ENCODE data around the gene PRCP.

The PRCP gene

GRCh38 chr11:82831364-82831763 lies 68.9 kb downstream of the PRCP start:
- DNase-seq (ENCODE audit: low spot score) = no peak

GRCh38 chr11:82830746-82831145 lies 69.5 kb downstream of the PRCP start:
- DNase-seq (ENCODE audit: low spot score) = no peak

- DNase-seq (ENCODE audit: low spot score) = no peak
Observed at GRCh38 chr11:82829101-82829500, 71.1 kb downstream of the PRCP start.

GRCh38 chr11:82828472-82828871 lies 71.8 kb downstream of the PRCP start:
- DNase-seq (ENCODE audit: low spot score) = no peak

- no peak for DNase-seq (ENCODE audit: low spot score)
Observed at GRCh38 chr11:82826526-82826925, 73.7 kb downstream of the PRCP start.

GRCh38 chr11:82823647-82824619 lies 76.3 kb downstream of the PRCP start:
- no peak for DNase-seq (ENCODE audit: low spot score)

GRCh38 chr11:82818409-82819043 lies 81.7 kb downstream of the PRCP start:
- no peak for DNase-seq (ENCODE audit: low spot score)

GRCh38 chr11:82815406-82815805 lies 84.8 kb downstream of the PRCP start:
- no peak for DNase-seq (ENCODE audit: low spot score)

GRCh38 chr11:82814379-82814778 lies 85.9 kb downstream of the PRCP start:
- no peak for DNase-seq (ENCODE audit: low spot score)

GRCh38 chr11:82811369-82811768 lies 88.9 kb downstream of the PRCP start:
- DNase-seq (ENCODE audit: low spot score) = peak; percentile 37

GRCh38 chr11:82810738-82811137 lies 89.5 kb downstream of the PRCP start:
- no peak for DNase-seq (ENCODE audit: low spot score)

GRCh38 chr11:82810326-82810725 lies 89.9 kb downstream of the PRCP start:
- no peak for DNase-seq (ENCODE audit: low spot score)

GRCh38 chr11:82807646-82808045 lies 92.6 kb downstream of the PRCP start:
- no peak for DNase-seq (ENCODE audit: low spot score)

- DNase-seq (ENCODE audit: low spot score) = no peak
Observed at GRCh38 chr11:82802710-82803109, 97.5 kb downstream of the PRCP start.

- DNase-seq (ENCODE audit: low spot score) = no peak
Observed at GRCh38 chr11:82796998-82797961, 103.0 kb downstream of the PRCP start.

GRCh38 chr11:82794490-82794889 lies 105.7 kb downstream of the PRCP start:
- DNase-seq (ENCODE audit: low spot score) = no peak

- DNase-seq (ENCODE audit: low spot score) = peak; percentile 61
Observed at GRCh38 chr11:82792822-82793569, 107.2 kb downstream of the PRCP start.

- DNase-seq (ENCODE audit: low spot score) = no peak
Observed at GRCh38 chr11:82792319-82792718, 107.9 kb downstream of the PRCP start.

GRCh38 chr11:82791779-82792178 lies 108.5 kb downstream of the PRCP start:
- peak; percentile 85 for DNase-seq (ENCODE audit: low spot score)

GRCh38 chr11:82790723-82791484 lies 109.3 kb downstream of the PRCP start:
- DNase-seq (ENCODE audit: low spot score) = peak; percentile 90

All from SK-N-DZ (cell line).